Kidney glomerular epithelial cell (primary cell): ENCODE results near the gene ICE2.
"Not testable (repeated sequence)": the region's sequence is repeated elsewhere in the genome, so short reads cannot be mapped to it uniquely, and the experiment has no call there.

Source experiments
- DNase-seq: peaks from one replicate; lab custom pipeline; 2025; lab: John Stamatoyannopoulos, UW

The ICE2 gene

GRCh38 chr15:60448668-60449360, 30.1 kb downstream of the ICE2 start:
- no peak for DNase-seq

DNA sequence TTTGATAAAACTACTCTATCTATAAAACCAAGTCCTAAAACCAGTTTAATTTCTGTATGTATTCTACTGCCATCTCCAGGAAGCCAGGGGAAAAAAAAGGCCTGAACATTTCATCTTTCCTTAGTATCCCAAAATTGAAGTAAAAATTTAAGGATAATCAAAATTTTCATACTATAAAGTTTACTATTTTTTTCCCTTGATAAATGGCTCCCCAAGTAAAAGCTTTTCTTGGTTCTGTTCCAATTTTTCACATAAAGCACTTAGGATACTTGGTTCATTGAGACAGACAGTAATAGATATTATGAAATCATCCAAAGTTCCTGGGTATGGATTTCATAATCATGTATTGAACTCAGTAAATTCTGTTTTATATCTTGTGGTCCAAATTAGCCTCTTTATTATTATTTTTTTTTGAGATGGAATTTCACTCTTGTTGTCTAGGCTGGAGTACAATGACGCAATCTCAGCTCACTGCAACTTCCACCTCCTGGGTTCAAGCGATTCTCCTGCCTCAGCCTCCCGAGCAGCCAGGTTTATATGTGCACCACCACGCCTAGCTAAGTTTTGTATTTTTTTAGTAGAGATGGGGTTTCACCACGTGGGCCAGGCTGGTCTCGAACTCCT, 34.5 kb downstream of the ICE2 start:
- DNase-seq = peak; percentile 37

DNA sequence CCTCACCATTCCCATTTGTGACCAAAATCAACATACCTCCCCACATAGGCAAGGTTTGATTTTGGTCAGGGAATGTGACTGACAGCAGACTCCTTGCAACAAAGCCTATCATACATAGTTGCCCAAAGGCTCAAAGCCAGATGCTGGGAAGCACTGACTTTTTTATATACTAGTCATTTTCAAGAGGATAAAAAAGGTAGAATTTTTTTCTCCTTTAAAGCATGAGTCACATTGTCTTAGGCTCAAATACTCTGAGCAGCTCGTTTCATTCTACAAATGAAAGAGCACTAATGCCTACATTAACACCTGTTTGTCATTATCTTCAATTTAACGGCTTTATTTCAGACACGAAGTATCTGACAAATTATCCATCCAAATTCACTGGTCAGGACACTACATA, 36.2 kb downstream of the ICE2 start:
- DNase-seq = no peak

DNA sequence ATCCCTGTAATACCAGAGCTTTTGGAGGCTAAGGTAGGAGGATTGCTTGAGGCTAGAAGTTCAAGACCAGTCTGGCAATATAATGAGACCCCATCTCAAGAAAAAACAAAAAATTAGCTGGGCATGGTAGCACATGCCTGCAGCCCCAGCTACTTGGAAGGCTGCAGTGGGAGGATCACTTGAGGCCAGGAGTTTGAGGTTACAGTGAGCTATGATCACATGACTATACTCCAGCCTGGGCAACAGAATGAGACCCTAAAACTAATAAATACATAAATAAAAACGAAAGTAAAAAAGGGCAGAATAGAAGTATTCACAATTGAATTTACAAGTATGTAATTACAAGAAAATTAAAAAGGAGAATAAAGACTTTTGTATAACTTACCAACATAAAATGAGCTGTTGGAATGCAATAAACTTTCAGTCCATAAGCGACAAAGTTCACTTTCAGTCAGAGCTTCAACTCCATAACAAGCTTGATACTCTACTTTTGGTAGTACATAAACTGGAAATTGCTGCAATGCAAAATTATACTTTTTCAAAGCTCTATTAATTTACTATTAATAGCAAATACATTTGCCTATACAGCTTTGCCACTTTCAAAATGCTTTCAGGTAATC, 36.8 kb downstream of the ICE2 start:
- no peak for DNase-seq

DNA sequence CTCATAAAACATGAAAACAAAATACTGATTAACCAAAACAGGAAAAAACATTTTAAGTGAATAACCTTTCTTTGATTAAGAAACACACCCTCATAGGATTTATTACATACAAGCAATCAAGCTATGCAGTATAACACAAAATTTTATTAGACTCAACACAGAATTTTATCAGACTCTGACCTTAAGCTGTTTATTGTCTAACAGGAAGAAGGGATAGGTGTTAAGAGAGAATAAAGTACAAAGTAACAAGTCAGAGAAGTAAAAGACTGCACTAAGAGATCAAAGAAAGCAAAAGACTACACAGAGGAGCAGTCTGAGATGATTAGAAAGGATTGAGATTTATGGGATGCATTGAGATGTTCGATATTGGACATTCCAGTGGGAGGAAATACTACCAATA, 37.6 kb downstream of the ICE2 start:
- no peak for DNase-seq

GRCh38 chr15:60438646-60439045, 40.3 kb downstream of the ICE2 start:
- no peak for DNase-seq

- DNase-seq = no peak
Measured at GRCh38 chr15:60428935-60429334, 50.0 kb downstream of the ICE2 start.

- peak; percentile 66 for DNase-seq
Measured at GRCh38 chr15:60426870-60427508, 52.0 kb downstream of the ICE2 start.

DNA sequence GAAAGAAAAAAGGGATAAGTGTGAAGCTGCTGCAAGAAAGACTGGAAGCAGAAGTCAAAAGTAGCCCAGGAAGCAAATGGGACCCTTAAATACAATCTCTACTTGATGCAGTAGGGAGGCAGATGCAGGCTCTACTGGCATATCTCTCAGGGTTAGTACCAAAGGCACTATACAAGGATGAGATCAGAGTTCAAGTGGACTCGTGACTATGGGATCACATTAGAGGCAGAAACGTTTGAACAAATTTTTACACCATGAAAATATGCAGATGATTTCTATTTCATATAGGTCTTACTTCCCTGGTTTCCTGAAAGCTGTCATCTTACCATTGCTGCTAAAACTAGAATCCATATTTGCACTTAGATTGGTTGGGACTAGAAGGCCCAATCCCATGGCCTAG, 53.5 kb downstream of the ICE2 start:
- DNase-seq = no peak

- DNase-seq = no peak
Measured at GRCh38 chr15:60424006-60424405, 54.9 kb downstream of the ICE2 start.

- peak; percentile 95 for DNase-seq
Measured at GRCh38 chr15:60423537-60423936, 55.4 kb downstream of the ICE2 start.

DNA sequence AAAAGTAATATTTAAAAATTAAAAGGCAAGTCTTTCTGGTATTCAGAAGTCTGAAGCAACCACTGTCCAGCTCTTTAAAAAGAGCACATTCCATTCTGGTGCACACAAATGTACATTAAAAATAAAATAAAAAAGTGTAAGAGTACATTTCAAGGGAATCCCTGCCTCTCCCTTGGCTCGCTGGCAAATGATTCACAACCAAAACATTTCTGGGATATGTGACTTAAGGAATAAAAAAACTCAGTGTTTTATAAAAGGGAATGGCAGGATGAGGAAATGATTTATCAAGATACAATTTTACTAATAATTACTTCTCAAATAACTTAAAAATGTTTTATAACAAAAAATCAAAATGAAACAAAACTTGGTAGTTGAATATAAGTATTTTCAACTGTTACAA, 57.4 kb downstream of the ICE2 start:
- DNase-seq = peak; percentile 32

GRCh38 chr15:60420203-60420716, 58.7 kb downstream of the ICE2 start:
- no peak for DNase-seq

GRCh38 chr15:60419753-60420152, 59.2 kb downstream of the ICE2 start:
- DNase-seq = no peak

DNA sequence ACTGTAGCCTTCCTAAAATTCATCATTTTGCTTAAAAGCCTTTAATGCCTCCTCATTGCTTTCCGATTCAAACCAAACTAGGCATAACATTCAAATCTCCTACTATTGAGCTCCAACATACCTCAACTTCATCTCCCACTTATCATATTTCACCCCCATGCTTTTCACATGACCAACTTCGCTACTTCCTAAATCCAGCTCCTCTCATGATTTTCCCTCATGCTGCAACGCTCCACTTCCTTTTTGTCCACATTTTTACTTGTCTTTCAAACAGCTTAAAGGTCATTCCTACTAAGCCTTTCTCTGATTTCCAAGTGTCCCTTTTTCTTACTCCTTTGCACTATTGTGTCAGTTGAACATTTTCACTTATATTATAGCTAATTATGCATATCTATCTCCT, 60.8 kb downstream of the ICE2 start:
- DNase-seq = no peak

DNA sequence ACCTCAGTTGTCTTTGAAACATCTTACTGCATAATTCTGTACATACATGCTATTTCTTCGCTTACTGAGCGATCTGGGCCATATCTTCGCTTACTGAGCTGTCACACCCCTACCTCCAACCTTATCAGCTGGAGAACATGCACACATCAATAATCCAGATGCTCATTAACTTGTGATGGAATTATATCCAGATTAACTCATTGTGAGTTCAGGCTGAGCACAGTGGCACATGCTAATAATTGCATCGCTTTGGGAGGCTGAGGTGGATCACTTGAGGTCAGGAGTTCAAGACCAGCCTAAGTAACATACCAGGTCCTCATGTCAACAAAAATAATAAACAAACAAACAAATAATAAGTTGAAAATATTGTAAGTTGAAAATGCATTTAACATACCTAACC, 61.8 kb downstream of the ICE2 start:
- DNase-seq = no peak

DNA sequence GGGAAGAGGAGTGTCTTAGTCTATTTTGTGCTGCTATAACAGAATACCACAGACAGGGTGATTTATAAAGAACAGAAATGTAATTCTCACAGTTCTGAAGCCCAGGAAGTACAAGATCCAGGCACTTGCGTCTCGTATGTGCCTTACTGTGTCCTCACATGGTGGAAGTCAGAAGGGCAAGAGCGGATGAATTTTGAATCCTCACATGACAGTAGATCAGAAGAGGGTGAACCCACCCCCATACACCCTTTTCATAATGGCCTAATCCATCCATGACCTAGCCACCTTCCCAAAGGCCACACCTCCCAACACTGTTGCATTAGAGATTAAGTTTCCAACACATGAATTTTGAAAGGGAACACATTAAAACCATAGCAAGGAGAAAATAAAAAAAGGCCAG, 62.5 kb downstream of the ICE2 start:
- no peak for DNase-seq

DNA sequence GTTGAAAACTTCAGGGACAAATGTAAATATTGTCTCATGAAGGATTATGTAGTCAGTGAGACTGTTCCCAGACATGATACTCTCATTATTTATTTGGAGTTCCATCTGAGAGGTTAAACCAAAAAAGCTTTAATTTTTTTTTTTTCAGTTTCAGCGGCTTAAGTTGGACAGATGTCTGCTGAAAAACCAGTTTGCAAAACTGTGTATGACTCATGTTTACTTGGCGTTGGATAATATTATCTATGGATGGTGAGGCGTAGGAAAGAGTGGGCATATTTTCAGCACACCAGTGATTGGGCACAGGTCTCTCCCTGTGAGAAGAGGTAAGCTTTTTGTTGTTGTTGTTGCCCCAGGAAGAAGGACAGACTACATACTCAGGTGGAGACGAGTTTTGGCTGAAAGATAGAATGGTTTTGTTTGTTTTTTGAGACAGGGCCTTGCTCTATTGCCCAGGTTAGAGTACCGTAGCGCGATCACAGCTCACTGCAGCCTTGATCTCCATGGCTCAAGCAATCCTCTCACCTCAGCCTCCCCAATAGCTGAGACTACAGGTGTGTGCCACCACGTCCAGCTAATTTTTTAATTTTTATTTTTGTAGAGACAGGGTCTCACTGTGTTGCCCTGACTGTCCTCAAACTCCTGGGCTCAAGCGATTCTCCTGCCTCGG, 64.8 kb downstream of the ICE2 start:
- DNase-seq = no peak

DNA sequence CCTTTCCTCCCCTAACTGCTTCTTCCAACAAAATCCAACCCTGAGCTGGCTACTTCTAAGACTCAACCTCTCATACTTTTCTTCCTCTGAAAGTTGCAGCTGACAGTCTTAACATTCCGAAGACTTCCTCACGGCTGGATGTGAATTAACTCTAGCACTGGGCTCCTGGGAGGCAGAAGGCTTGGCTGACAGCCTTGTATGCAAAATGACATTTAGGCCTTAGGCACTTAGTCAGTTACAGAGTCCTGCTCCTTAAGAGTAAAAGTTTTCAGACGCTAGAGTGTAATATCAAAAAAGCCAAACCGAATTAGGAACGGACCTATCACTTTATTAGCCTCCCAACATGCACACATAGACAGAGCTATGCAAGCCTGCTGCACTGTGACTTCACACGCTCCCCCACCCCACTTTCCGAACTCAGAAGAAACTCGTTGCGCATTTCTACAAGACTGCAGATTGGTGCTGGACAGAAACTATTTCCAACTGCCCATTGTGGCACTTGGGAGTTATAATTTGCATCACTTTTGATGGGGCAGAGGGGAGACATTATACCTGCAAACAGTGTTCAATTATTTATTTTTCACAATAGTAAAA, 65.6 kb downstream of the ICE2 start:
- DNase-seq = no peak

DNA sequence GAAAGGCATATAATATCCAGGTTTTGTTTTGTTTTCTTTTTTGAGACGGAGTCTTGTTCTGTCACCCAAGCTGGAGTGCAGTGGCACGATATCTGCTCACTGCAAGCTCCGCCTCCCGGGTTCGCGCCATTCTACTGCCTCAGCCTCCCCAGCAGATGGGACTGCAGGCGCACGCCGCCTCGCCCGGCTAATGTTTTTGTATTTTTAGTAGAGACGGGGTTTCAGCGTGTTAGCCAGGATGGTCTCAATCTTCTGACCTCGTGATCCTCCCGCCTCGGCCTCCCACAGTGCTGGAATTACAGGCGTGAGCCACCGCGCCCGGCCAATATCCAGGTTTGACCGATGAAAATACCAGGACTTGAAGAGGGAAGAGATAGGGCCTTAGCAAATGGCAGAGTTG, 66.1 kb downstream of the ICE2 start:
- not testable (repeated sequence) for DNase-seq

GRCh38 chr15:60411774-60412425, 67.0 kb downstream of the ICE2 start:
- DNase-seq = no peak
